ENCODE measurements around the gene ZNF618. TPM values are rescaled to one million over a fixed set of nuclear protein-coding genes. Genes with fewer than 3 reads are reported as not detected.

Gene ZNF618
- total and polyA plus RNA-seq, 8 donors, result 9.9 to 38.6 (median 34.9) TPM

GRCh38 chr9:113990975-113991471 lies 114.9 kb downstream of the ZNF618 start:
- ATAC-seq (no peak), DNase-seq (peak in 1 of 4 donors; percentile 14)
- TF ChIP-seq, protein P1, sequence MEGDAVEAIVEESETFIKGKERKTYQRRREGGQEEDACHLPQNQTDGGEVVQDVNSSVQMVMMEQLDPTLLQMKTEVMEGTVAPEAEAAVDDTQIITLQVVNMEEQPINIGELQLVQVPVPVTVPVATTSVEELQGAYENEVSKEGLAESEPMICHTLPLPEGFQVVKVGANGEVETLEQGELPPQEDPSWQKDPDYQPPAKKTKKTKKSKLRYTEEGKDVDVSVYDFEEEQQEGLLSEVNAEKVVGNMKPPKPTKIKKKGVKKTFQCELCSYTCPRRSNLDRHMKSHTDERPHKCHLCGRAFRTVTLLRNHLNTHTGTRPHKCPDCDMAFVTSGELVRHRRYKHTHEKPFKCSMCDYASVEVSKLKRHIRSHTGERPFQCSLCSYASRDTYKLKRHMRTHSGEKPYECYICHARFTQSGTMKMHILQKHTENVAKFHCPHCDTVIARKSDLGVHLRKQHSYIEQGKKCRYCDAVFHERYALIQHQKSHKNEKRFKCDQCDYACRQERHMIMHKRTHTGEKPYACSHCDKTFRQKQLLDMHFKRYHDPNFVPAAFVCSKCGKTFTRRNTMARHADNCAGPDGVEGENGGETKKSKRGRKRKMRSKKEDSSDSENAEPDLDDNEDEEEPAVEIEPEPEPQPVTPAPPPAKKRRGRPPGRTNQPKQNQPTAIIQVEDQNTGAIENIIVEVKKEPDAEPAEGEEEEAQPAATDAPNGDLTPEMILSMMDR (IDR thresholded peaks at IDR 0.05), result no peak
- Histone ChIP-seq H3K4me1 (peaks cover 17 to 47% of the 10 kb centered on the region in 2 donors), H3K27me3 (no peaks in the 10 kb centered on the region), H3K9me3 (no peaks in the 10 kb centered on the region), H3K4me3 (no peak overlapping the region), H3K27ac (no peak overlapping the region), H3K36me3 (no peaks in the 10 kb centered on the region)
- intact Hi-C loops (cut with DNase I), result no loop called here

GRCh38 chr9:113991714-113992113 lies 115.6 kb downstream of the ZNF618 start:
- no peak overlapping the region for H3K27ac ChIP-seq
- peak in 1 of 4 donors; percentile 4 for DNase-seq

GRCh38 chr9:113992276-113992951 lies 116.3 kb downstream of the ZNF618 start:
- TF ChIP-seq, protein P1 (IDR thresholded peaks at IDR 0.05), result no peak
- Histone ChIP-seq H3K4me1 (peaks cover 17 to 47% of the 10 kb centered on the region in 2 donors), H3K27me3 (no peaks in the 10 kb centered on the region), H3K36me3 (no peaks in the 10 kb centered on the region), H3K9me3 (no peaks in the 10 kb centered on the region), H3K4me3 (no peak overlapping the region), H3K27ac (no peak overlapping the region)
- ATAC-seq, result no peak
- intact Hi-C loops (cut with DNase I), result no loop called here
- peak in 1 of 4 donors; percentile 32 for DNase-seq

More at GRCh38 chr9:113991714-113992113, 115.6 kb downstream of the ZNF618 start:
- TF ChIP-seq, protein P1 (IDR thresholded peaks at IDR 0.05), result no peak
- peaks cover 17 to 47% of the 10 kb centered on the region in 2 donors for H3K4me1 ChIP-seq
- no peak for ATAC-seq
- no peaks in the 10 kb centered on the region for H3K36me3 ChIP-seq
- H3K27me3 ChIP-seq, result no peaks in the 10 kb centered on the region
- no peaks in the 10 kb centered on the region for H3K9me3 ChIP-seq
- H3K4me3 ChIP-seq, result no peak overlapping the region
- intact Hi-C loops (cut with DNase I), result no loop called here

DNA sequence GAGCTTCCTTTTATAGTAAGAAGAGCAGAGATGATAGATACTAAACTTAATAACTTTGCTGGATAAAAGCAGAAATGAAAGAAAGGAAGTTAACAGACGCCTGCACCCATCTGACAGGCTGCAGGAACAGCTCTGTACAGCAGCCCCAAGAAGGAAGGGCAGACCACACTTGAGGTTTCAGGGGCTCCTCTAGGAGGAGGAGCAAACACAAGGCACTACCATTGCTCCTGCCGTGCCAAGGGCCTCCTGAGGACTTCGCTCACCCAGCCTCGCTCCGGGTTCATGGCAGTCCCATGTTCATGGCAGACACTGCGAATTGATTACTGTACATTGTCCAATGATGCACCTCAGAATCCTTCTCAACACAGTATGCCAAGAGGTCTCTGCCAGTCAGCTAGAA lies 116.9 kb downstream of the ZNF618 start:
- H3K4me1 ChIP-seq, result peaks cover 17 to 47% of the 10 kb centered on the region in 2 donors
- intact Hi-C loops (cut with DNase I), result no loop called here
- peak; percentile 7 for ATAC-seq
- TF ChIP-seq, protein P1 (IDR thresholded peaks at IDR 0.05), result no peak
- no peaks in the 10 kb centered on the region for H3K36me3 ChIP-seq
- H3K27ac ChIP-seq, result no peak overlapping the region
- H3K4me3 ChIP-seq, result no peak overlapping the region
- H3K27me3 ChIP-seq, result no peaks in the 10 kb centered on the region
- peak in 1 of 4 donors; percentile 27 for DNase-seq
- H3K9me3 ChIP-seq, result no peaks in the 10 kb centered on the region

DNA sequence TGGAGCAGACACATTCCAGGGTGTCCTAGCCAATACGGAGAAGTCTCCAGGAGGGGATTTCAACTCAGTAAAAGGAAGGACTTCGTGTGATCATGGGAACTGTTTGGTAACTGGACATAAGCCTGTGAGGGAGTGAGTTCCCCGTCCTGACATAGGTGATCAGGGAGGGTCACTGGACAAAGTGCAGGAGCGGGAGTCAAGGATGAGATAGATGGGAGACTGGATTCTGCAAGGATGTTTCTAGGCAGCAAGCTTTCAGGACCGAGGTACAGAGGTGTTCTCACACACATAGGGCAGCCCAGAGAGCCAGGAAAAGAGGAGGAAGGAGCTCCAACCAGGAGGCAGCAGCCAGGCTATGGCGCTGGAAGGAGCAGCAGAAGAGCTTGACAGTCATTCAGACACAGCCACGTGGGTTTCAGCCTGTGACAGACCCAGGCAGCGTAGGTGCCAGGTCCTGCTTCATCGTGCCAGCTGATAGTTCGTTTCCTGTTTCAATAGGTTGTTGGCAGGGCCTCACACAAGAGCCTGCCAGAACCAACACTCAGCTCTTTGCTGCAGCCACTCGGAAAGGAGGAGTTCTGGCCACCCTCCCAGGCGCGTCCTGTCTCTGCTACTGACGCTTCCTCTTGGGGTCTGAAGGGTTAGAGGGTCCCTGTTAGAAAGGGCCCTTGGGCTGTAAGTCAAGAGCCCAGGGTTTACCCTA lies 117.9 kb downstream of the ZNF618 start:
- Histone ChIP-seq H3K27ac (no peak overlapping the region), H3K36me3 (no peaks in the 10 kb centered on the region), H3K27me3 (no peaks in the 10 kb centered on the region), H3K4me3 (no peak overlapping the region), H3K4me1 (peaks cover 17 to 47% of the 10 kb centered on the region in 2 donors), H3K9me3 (no peaks in the 10 kb centered on the region)
- TF ChIP-seq, protein P1 (IDR thresholded peaks at IDR 0.05), result no peak
- peak in 3 of 4 donors; percentile 83 to 93 (median 84) for DNase-seq
- peak; percentile 91 for ATAC-seq
- intact Hi-C loops (cut with DNase I), result no loop called here

Measured in left lung (tissue), 10 donors.